KOPT-K1 (cell line): ENCODE measurements around the gene PSORS1C2.
"Not testable (repeated sequence)": the region's sequence is repeated elsewhere in the genome, so short reads cannot be mapped to it uniquely, and the experiment has no call there.

Experiments used
- H3K27ac ChIP-seq: fragments of 200-600 bp; sonication (generic); 2 replicates; pipeline ENCODE4 v1.5.1; 2016; ENCODE audit warnings: antibody characterized with exemption, mild to moderate bottlenecking, low read depth, low read length; ENCODE audit not compliant: poor library complexity, severe bottlenecking
- H3K36me3 ChIP-seq: fragments of 200-600 bp; sonication (generic); 2 replicates; pipeline ENCODE4 v1.5.1; 2017; ENCODE audit warnings: antibody characterized with exemption, mild to moderate bottlenecking, low read length, moderate library complexity; ENCODE audit not compliant: insufficient read depth
- H3K9me3 ChIP-seq: fragments of 200-600 bp; sonication (generic); 2 replicates; pipeline ENCODE4 v1.5.1; 2017; ENCODE audit warnings: antibody characterized with exemption, low read length, mild to moderate bottlenecking; ENCODE audit not compliant: insufficient read depth, poor library complexity, severe bottlenecking

PSORS1C2 gene

DNA sequence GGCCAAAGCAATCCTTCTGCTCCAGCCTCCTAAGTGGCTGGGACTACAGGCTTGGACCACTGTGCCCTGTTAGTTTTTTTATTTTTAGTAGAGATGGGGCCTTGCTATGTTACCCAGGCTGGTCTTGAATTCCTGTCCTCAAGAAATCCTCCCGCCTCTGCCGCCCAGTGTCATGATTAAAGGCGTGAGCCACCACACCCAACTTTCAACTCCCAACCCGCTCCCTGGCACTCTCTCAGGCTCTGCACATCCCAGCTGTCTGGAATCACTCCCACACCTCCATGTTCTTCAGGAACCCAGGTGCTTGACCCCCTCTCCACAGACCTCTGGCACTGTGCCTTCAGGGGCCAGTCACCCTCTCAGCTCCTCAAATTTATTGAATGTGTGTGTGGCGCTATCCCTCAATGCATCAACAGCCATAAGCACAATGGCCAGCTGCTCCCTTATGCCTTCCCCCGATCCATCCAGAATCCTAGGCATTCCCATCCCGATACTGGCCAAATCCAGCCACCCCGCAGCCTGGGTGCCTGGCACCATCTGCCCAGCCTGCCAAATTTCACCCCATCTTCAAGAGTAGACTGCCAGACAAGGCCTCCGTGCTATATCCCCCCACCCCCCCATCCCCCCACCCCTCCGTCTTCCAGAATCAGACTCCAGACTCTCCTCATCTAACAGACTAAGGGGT lies 32.3 kb upstream of the PSORS1C2 start:
- H3K27ac ChIP-seq, result no peak overlapping the region
- peaks cover 2% of the 10 kb centered on the region; the same call in 1 of the 2 replicates for H3K36me3 ChIP-seq
- H3K9me3 ChIP-seq, result no peaks in the 10 kb centered on the region

DNA sequence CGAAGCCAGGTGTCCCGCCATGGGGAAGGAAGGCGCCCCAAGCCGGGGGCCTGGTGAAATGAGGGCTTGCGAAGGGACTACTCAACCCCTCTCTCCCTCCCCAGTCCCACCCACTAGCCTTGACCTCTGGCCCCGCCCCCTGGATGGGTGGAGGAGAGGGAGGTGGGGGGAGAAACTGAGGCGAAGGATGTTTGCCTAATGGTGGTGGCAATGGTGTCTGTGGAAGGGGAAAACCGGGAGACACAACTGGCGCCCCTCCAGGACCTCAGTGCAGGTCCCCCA lies 31.7 kb upstream of the PSORS1C2 start, which contains the start of gene POU5F1:
Gene POU5F1 (minus strand): TSS at position 83 of the 282 bp plus-strand sequence. CDS start 62 bp downstream, at position 21.
- Histone ChIP-seq H3K9me3 (no peaks in the 10 kb centered on the region), H3K27ac (no peak within 1 kb of the TSS), H3K36me3 (peaks cover 8% of the 10 kb centered on the region; the same call in 1 of the 2 replicates)

GRCh38 chr6:31169858-31170599 lies 31.2 kb upstream of the PSORS1C2 start:
- H3K27ac ChIP-seq, H3K9me3 ChIP-seq: not testable (repeated sequence)
- peaks cover 11% of the 10 kb centered on the region; the same call in 1 of the 2 replicates for H3K36me3 ChIP-seq

GRCh38 chr6:31169123-31169857 lies 30.4 kb upstream of the PSORS1C2 start:
- Histone ChIP-seq H3K27ac (no peak overlapping the region), H3K9me3 (no peaks in the 10 kb centered on the region), H3K36me3 (peaks cover 11% of the 10 kb centered on the region; the same call in 1 of the 2 replicates)

DNA sequence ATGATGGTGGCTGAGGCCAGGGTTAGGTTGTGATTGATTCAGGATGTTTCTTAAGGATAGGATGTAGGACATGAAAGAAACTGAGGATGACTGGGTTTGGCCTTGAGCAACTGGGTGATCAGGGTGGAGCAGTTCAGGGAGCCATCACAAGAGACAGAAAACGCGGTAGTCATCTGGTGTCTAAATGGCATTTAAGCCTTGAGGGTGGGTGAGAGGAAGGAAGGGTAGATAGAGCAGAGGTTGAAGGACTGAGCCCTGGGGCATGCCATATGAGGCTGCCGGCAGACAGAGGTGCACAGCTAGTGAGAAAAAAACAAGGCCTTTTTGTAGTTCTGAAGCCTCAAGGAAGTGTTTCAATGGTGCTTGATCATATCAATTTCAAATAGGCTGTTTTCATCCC lies 29.7 kb upstream of the PSORS1C2 start:
- Histone ChIP-seq H3K9me3 (no peaks in the 10 kb centered on the region), H3K36me3 (peaks cover 18% of the 10 kb centered on the region), H3K27ac (no peak overlapping the region)

- no peaks in the 10 kb centered on the region for H3K9me3 ChIP-seq
- no peak overlapping the region for H3K27ac ChIP-seq
- H3K36me3 ChIP-seq, result peaks cover 44% of the 10 kb centered on the region
Observed at GRCh38 chr6:31165986-31166385, 27.1 kb upstream of the PSORS1C2 start.

DNA sequence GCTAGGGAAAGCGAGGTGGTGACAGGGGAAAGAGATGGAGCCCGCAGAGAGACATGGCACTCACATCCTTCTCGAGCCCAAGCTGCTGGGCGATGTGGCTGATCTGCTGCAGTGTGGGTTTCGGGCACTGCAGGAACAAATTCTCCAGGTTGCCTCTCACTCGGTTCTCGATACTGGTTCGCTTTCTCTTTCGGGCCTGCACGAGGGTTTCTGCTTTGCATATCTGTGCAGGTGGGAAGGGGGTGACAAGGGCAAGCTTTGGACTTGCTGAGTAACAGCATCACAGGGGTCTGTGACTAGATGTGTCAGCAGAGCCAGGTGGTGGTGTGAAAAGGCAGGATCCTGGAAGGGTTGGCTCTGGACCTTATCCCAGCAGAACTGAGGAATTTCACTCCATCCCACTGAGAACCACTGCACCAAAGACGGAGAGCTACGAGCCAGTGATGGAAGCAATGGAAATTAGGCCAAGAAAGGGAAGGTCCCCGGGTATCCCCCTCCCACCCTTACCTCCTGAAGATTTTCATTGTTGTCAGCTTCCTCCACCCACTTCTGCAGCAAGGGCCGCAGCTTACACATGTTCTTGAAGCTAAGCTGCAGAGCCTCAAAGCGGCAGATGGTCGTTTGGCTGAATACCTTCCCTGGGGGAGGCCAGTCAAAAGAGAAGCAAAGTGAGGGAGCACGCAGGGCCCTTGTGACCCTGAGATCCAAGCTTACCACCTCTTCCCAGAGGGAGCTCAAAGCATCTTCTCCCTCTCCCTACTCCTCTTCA lies 26.4 kb upstream of the PSORS1C2 start:
- not testable (repeated sequence) for H3K27ac ChIP-seq, H3K9me3 ChIP-seq
- H3K36me3 ChIP-seq, result peaks cover 51% of the 10 kb centered on the region

DNA sequence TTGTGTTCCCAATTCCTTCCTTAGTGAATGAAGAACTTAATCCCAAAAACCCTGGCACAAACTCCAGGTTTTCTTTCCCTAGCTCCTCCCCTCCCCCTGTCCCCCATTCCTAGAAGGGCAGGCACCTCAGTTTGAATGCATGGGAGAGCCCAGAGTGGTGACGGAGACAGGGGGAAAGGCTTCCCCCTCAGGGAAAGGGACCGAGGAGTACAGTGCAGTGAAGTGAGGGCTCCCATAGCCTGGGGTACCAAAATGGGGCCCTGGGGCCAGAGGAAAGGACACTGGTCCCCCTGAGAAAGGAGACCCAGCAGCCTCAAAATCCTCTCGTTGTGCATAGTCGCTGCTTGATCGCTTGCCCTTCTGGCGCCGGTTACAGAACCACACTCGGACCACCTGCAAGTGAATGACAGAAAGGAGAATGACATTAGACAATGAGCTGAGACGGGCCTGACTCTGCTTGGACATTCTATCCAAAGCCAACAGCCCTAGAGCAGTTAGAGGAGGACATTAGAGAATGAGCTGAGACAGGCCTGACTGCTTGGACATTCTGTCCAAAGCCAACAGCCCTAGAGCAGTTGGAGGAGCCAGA lies 25.7 kb upstream of the PSORS1C2 start:
- not testable (repeated sequence) for H3K27ac ChIP-seq
- peaks cover 57% of the 10 kb centered on the region for H3K36me3 ChIP-seq

GRCh38 chr6:31163922-31164321 lies 25.1 kb upstream of the PSORS1C2 start:
- H3K36me3 ChIP-seq, result peaks cover 59% of the 10 kb centered on the region
- H3K27ac ChIP-seq, result no peak overlapping the region

More for the DNA sequence above, 25.7 kb upstream of the PSORS1C2 start:
- H3K9me3 ChIP-seq, result not testable (repeated sequence)

GRCh38 chr6:31162463-31163165 lies 23.7 kb upstream of the PSORS1C2 start:
- no peaks in the 10 kb centered on the region for H3K9me3 ChIP-seq
- H3K27ac ChIP-seq, result no peak overlapping the region
- H3K36me3 ChIP-seq, result peaks cover 59% of the 10 kb centered on the region

More at GRCh38 chr6:31163922-31164321, 25.1 kb upstream of the PSORS1C2 start:
- H3K9me3 ChIP-seq, result no peaks in the 10 kb centered on the region

GRCh38 chr6:31161216-31162126 lies 22.6 kb upstream of the PSORS1C2 start:
- no peak overlapping the region for H3K27ac ChIP-seq
- peaks cover 63% of the 10 kb centered on the region for H3K36me3 ChIP-seq
- no peaks in the 10 kb centered on the region for H3K9me3 ChIP-seq

DNA sequence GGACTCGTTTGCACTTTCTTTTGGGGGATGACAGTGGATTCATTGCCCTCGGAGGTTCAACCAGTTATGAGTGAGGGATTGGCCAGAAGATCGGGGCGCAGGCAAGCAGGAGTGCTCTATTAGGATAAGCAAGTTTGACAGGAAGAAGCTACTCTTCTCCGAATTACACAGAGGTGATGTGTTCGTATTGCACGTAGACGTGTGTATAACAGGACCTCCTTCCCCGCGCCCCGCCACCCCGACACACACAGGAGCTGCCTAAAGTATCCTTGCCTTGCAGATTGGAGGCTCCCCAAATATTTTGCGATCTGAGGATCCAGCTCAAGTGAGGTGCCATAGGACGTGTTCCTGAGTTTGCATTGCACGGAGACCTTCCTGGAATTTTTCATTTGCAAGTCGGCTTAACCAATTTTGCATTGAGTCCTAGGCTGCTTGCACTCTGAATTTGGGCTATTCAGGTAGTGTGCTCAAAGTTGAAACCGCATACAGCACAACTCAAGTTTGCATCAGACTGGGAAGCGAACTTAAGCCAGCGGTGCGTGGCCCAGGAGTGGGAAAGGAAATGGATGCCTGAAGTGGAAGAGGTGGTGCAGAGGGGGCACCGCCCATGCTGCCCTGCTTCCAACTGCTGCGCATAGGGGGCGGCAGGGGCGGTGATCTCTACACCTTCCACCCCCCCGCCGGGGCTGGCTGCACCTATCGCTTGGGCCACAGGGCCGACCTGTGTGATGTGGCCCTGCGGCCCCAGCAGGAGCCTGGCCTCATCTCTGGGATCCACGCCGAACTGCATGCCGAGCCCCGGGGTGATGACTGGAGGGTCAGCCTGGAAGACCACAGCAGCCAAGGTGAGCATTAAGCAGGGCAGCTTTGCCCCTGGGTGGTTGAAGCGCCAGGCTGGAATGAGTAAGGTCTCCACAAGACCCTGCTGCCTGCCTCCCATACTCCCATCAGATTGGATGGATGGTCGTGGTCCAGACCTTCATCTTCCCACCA lies 20.3 kb upstream of the PSORS1C2 start:
- peaks cover 73% of the 10 kb centered on the region for H3K36me3 ChIP-seq
- H3K9me3 ChIP-seq, result no peaks in the 10 kb centered on the region
- peak overlapping the region; percentile 88 for H3K27ac ChIP-seq
